DND-41 (cell line): ENCODE data around the gene ZBTB48.

Source experiments
- CTCF ChIP-seq: IDR thresholded peaks from 2 replicates; pipeline ENCODE4 v1.5.1; 2012; ENCODE audit warnings: borderline replicate concordance, low read length, moderate library complexity, mild to moderate bottlenecking; ENCODE audit not compliant: poor library complexity, severe bottlenecking; ENCODE audit errors: extremely low read depth
- EZH2 ChIP-seq: IDR thresholded peaks from 3 replicates; pipeline ENCODE4 v1.6.1; 2012; ENCODE audit warnings: borderline replicate concordance, low read depth, mild to moderate bottlenecking, moderate library complexity, low read length, inconsistent platforms; ENCODE audit not compliant: severe bottlenecking

GRCh38 chr1:6591644-6592043, 11.8 kb downstream of the ZBTB48 start:
- TF ChIP-seq EZH2 = no peak
- TF ChIP-seq CTCF = no peak
